CD8-positive, alpha-beta memory T cell (primary cell): ENCODE data around the gene CERS5. TPM values are rescaled to one million over a fixed set of nuclear protein-coding genes. Genes with fewer than 3 reads are reported as not detected.
A peak's percentile ranks its signal among the peaks of the same experiment; 100 is the strongest.
"Not testable (repeated sequence)": the region's sequence is repeated elsewhere in the genome, so short reads cannot be mapped to it uniquely, and the experiment has no call there.

Source experiments
- CTCF ChIA-PET: fragments of 350-600 bp; sonication (Branson Sonifier 250); formaldehyde crosslinking; loops from one replicate; lab custom pipeline; 2021; ENCODE audit warnings: antibody characterized with exemption; lab: Charles Lee
- POLR2A ChIA-PET: fragments of 350-600 bp; sonication (Branson Sonifier 250); formaldehyde crosslinking; loops from one replicate; lab custom pipeline; 2021; ENCODE audit warnings: antibody characterized with exemption; lab: Charles Lee
- DNase-seq, 5 donors: peaks; one replicate each; pipeline versions ENCODE4 v3.0.0 to v3.0.0-alpha.2; 2020 to 2022; ENCODE audit warnings: mixed read lengths in 1 of 5
- H3K27ac ChIP-seq: one replicate; pipeline ENCODE4 v1.7.0; 2013; ENCODE audit warnings: low read depth, mild to moderate bottlenecking, low read length, moderate library complexity
- H3K27me3 ChIP-seq: 2 replicates; pipeline ENCODE4 v1.7.0; 2013; ENCODE audit warnings: low read length, mild to moderate bottlenecking; ENCODE audit not compliant: insufficient read depth, poor library complexity, severe bottlenecking
- H3K36me3 ChIP-seq: 2 replicates; pipeline ENCODE4 v1.7.0; 2013; ENCODE audit warnings: mild to moderate bottlenecking, low read length, moderate library complexity; ENCODE audit not compliant: insufficient read depth
- H3K4me1 ChIP-seq: 2 replicates; pipeline ENCODE4 v1.7.0; 2013; ENCODE audit warnings: mild to moderate bottlenecking, low read length, moderate library complexity; ENCODE audit not compliant: insufficient read depth
- H3K4me3 ChIP-seq: 2 replicates; pipeline ENCODE4 v1.7.0; 2013; ENCODE audit warnings: mild to moderate bottlenecking, low read length
- H3K9me3 ChIP-seq: 2 replicates; pipeline ENCODE4 v1.7.0; 2013; ENCODE audit warnings: mild to moderate bottlenecking, low read length
- H3K27ac Mint-ChIP-seq, 8 donors: one replicate each; pipeline ENCODE4 v1.8.0; 2020 to 2021; ENCODE audit warnings: mixed read lengths in 8 of 8, mild to moderate bottlenecking in 6 of 8, inconsistent platforms in 3 of 8, moderate library complexity in 3 of 8
- H3K27me3 Mint-ChIP-seq, 2 donors: one replicate each; pipeline ENCODE4 v1.8.0; 2020 to 2021; ENCODE audit warnings: mixed read lengths in 2 of 2, mild to moderate bottlenecking in 1 of 2, moderate library complexity in 1 of 2
- H3K36me3 Mint-ChIP-seq, 3 donors: one replicate each; pipeline ENCODE4 v1.8.0; 2020 to 2021; ENCODE audit warnings: mixed read lengths in 3 of 3, inconsistent platforms in 1 of 3, mild to moderate bottlenecking in 1 of 3
- H3K4me1 Mint-ChIP-seq, 3 donors: one replicate each; pipeline ENCODE4 v1.8.0; 2020 to 2021; ENCODE audit warnings: mixed read lengths in 3 of 3, inconsistent platforms in 1 of 3, mild to moderate bottlenecking in 1 of 3
- H3K4me3 Mint-ChIP-seq, 7 donors: one replicate each; pipeline ENCODE4 v1.8.0; 2020 to 2021; ENCODE audit warnings: mixed read lengths in 7 of 7, mild to moderate bottlenecking in 6 of 7, moderate library complexity in 4 of 7, inconsistent platforms in 2 of 7
- H3K9me3 Mint-ChIP-seq, 5 donors: one replicate each; pipeline ENCODE4 v1.8.0; 2020 to 2022; ENCODE audit warnings: mixed read lengths in 5 of 5, mild to moderate bottlenecking in 3 of 5, moderate library complexity in 2 of 5, inconsistent platforms in 1 of 5
- polyA plus RNA-seq: library from polyadenylated mRNA; unstranded; fragments of 300-500 nt; fragmentation: Illumina TruSeq; gene quantifications from one replicate; pipeline ENCODE4 v1.2.3, GENCODE V29; 2021
- total RNA-seq, 2 experiments: library from RNA; stranded (reverse); gene quantifications; one replicate each; pipeline ENCODE4 v1.2.3, GENCODE V29; 2021

CERS5 gene
- total and polyA plus RNA-seq, 3 experiments from 2014 or later: 47.4 to 62.1 (median 55.4) TPM

GRCh38 chr12:50149311-50149710 is 17.9 kb downstream of the CERS5 start:
- Histone ChIP-seq H3K27me3 (no peaks in the 10 kb centered on the region), H3K36me3 (peaks cover 3% of the 10 kb centered on the region), H3K4me3 (no peak overlapping the region), H3K4me1 (no peaks in the 10 kb centered on the region), H3K9me3 (no peaks in the 10 kb centered on the region), H3K27ac (no peak overlapping the region)
- POLR2A ChIA-PET: no interaction called here
- H3K27me3 Mint-ChIP-seq: no peaks in the 10 kb centered on the region
- CTCF ChIA-PET: interaction anchor here (1.2 kb wide), 1 partner anchor 11 kb away, joined by 3 read pairs; no protein-coding TSS in a partner anchor
- peaks cover 0 to 19% (median 0%) of the 10 kb centered on the region in 3 donors for H3K36me3 Mint-ChIP-seq
- no peak overlapping the region for H3K4me3 Mint-ChIP-seq
- no peak for DNase-seq
- peaks cover 20 to 44% (median 30%) of the 10 kb centered on the region in 3 donors for H3K4me1 Mint-ChIP-seq
- peak overlapping the region in 5 of 8 donors; percentile 11 to 81 (median 23) for H3K27ac Mint-ChIP-seq
- no peaks in the 10 kb centered on the region for H3K9me3 Mint-ChIP-seq

- POLR2A ChIA-PET: interaction anchor here (0.6 kb wide), 1 partner anchor 329 kb away, joined by 3 read pairs; no protein-coding TSS in a partner anchor
- DNase-seq: not testable (repeated sequence)
Observed at GRCh38 chr12:50148011-50148410, 19.2 kb downstream of the CERS5 start.

GRCh38 chr12:50147281-50147680 is 19.9 kb downstream of the CERS5 start:
- ChIA-PET POLR2A (interaction anchor here (0.6 kb wide), 1 partner anchor 330 kb away, joined by 3 read pairs; no protein-coding TSS in a partner anchor), CTCF (interaction anchor here (1.5 to 2.7 kb wide), 2 partner anchors 36 to 59 kb away, joined by 4 to 10 read pairs; partner anchors contain the start of gene COX14)
- DNase-seq: no peak
- Mint-ChIP-seq H3K4me1 (peaks cover 20 to 45% (median 30%) of the 10 kb centered on the region in 3 donors), H3K9me3 (no peaks in the 10 kb centered on the region), H3K4me3 (no peak overlapping the region), H3K27ac (no peak overlapping the region), H3K27me3 (no peaks in the 10 kb centered on the region), H3K36me3 (peaks cover 0 to 29% (median 4%) of the 10 kb centered on the region in 3 donors)
- H3K27me3 ChIP-seq: no peaks in the 10 kb centered on the region
- H3K36me3 ChIP-seq: peaks cover 9% of the 10 kb centered on the region
- no peak overlapping the region for H3K4me3 ChIP-seq
- H3K4me1 ChIP-seq: no peaks in the 10 kb centered on the region
- H3K27ac ChIP-seq: no peak overlapping the region
- H3K9me3 ChIP-seq: no peaks in the 10 kb centered on the region

More at GRCh38 chr12:50148011-50148410, 19.2 kb downstream of the CERS5 start:
- H3K4me3 Mint-ChIP-seq, H3K27ac ChIP-seq, H3K27ac Mint-ChIP-seq, H3K9me3 ChIP-seq, H3K4me3 ChIP-seq, H3K27me3 Mint-ChIP-seq, H3K27me3 ChIP-seq, H3K4me1 ChIP-seq, H3K9me3 Mint-ChIP-seq, H3K36me3 ChIP-seq: not testable (repeated sequence)
- Mint-ChIP-seq H3K36me3 (peaks cover 0 to 24% (median 1%) of the 10 kb centered on the region in 3 donors), H3K4me1 (peaks cover 20 to 45% (median 30%) of the 10 kb centered on the region in 3 donors)
- CTCF ChIA-PET: interaction anchor here (2.7 kb wide), 1 partner anchor 37 kb away, joined by 10 read pairs; the partner anchor contains the start of gene COX14

GRCh38 chr12:50145439-50145838 is 21.7 kb downstream of the CERS5 start:
- H3K4me1 Mint-ChIP-seq: peaks cover 13 to 30% (median 20%) of the 10 kb centered on the region in 3 donors
- no peak overlapping the region for H3K4me3 ChIP-seq
- H3K27me3 Mint-ChIP-seq: no peaks in the 10 kb centered on the region
- peaks cover 0 to 45% (median 9%) of the 10 kb centered on the region in 3 donors for H3K36me3 Mint-ChIP-seq
- no peaks in the 10 kb centered on the region for H3K27me3 ChIP-seq
- DNase-seq: no peak
- H3K36me3 ChIP-seq: peaks cover 9% of the 10 kb centered on the region
- peak overlapping the region in 1 of 8 donors; percentile 33 for H3K27ac Mint-ChIP-seq
- H3K27ac ChIP-seq: no peak overlapping the region
- no peaks in the 10 kb centered on the region for H3K4me1 ChIP-seq
- H3K4me3 Mint-ChIP-seq: no peak overlapping the region
- no peaks in the 10 kb centered on the region for H3K9me3 ChIP-seq
- POLR2A ChIA-PET: interaction anchor here (0.6 kb wide), 2 partner anchors 17 to 21 kb away, joined by 3 to 7 read pairs; partner anchors contain the start of gene CERS5
- no peaks in the 10 kb centered on the region for H3K9me3 Mint-ChIP-seq
- CTCF ChIA-PET: interaction anchor here (1.5 to 2.7 kb wide), 2 partner anchors 34 to 57 kb away, joined by 4 to 10 read pairs; partner anchors contain the start of gene COX14

GRCh38 chr12:50142993-50143392 is 24.2 kb downstream of the CERS5 start:
- Mint-ChIP-seq H3K27ac (no peak overlapping the region), H3K9me3 (no peaks in the 10 kb centered on the region), H3K27me3 (no peaks in the 10 kb centered on the region), H3K4me1 (peaks cover 5 to 19% (median 9%) of the 10 kb centered on the region in 3 donors), H3K36me3 (peaks cover 0 to 65% (median 13%) of the 10 kb centered on the region in 3 donors), H3K4me3 (no peak overlapping the region)
- Histone ChIP-seq H3K27ac (no peak overlapping the region), H3K4me3 (no peak overlapping the region), H3K9me3 (no peaks in the 10 kb centered on the region), H3K4me1 (no peaks in the 10 kb centered on the region), H3K36me3 (peaks cover 9% of the 10 kb centered on the region), H3K27me3 (no peaks in the 10 kb centered on the region)
- ChIA-PET CTCF (no interaction called here), POLR2A (no interaction called here)
- no peak for DNase-seq

- H3K27me3 Mint-ChIP-seq: no peaks in the 10 kb centered on the region
- peaks cover 9 to 78% (median 19%) of the 10 kb centered on the region in 3 donors for H3K36me3 Mint-ChIP-seq
- peak in 2 of 5 donors; percentile 26 to 42 for DNase-seq
- Histone ChIP-seq H3K36me3 (peaks cover 46% of the 10 kb centered on the region), H3K27me3 (no peaks in the 10 kb centered on the region), H3K9me3 (no peaks in the 10 kb centered on the region), H3K4me3 (no peak overlapping the region), H3K4me1 (no peaks in the 10 kb centered on the region), H3K27ac (no peak overlapping the region)
- H3K4me1 Mint-ChIP-seq: peaks cover 9 to 28% (median 27%) of the 10 kb centered on the region in 3 donors
- no peaks in the 10 kb centered on the region for H3K9me3 Mint-ChIP-seq
- no peak overlapping the region for H3K4me3 Mint-ChIP-seq
- POLR2A ChIA-PET: interaction anchor here (1.0 kb wide), 1 partner anchor 20 kb away, joined by 4 read pairs; the partner anchor contains the start of gene COX14
- peak overlapping the region in 7 of 8 donors; percentile 23 to 87 (median 82) for H3K27ac Mint-ChIP-seq
- CTCF ChIA-PET: interaction anchor here (0.8 to 6.4 kb wide), 8 partner anchors 12 to 58 kb away, joined by 3 to 69 read pairs (median 4); partner anchors contain the start of genes CERS5 and COX14
Observed at GRCh38 chr12:50132505-50133135, 34.5 kb downstream of the CERS5 start.

GRCh38 chr12:50129290-50129689 is 37.9 kb downstream of the CERS5 start:
- Histone ChIP-seq H3K4me1 (peaks cover 8% of the 10 kb centered on the region), H3K27ac (no peak overlapping the region), H3K9me3 (no peaks in the 10 kb centered on the region), H3K36me3 (peaks cover 29% of the 10 kb centered on the region), H3K4me3 (no peak overlapping the region), H3K27me3 (no peaks in the 10 kb centered on the region)
- H3K9me3 Mint-ChIP-seq: no peaks in the 10 kb centered on the region
- CTCF ChIA-PET: interaction anchor here (0.9 to 6.4 kb wide), 2 partner anchors 17 to 47 kb away, joined by 3 to 69 read pairs; partner anchors contain the start of gene COX14
- H3K4me1 Mint-ChIP-seq: peaks cover 24 to 44% (median 41%) of the 10 kb centered on the region in 3 donors
- peaks cover 0 to 2% of the 10 kb centered on the region in 2 donors for H3K27me3 Mint-ChIP-seq
- H3K4me3 Mint-ChIP-seq: no peak overlapping the region
- H3K27ac Mint-ChIP-seq: peak overlapping the region in 1 of 8 donors; percentile 46
- H3K36me3 Mint-ChIP-seq: peaks cover 4 to 82% (median 14%) of the 10 kb centered on the region in 3 donors
- no peak for DNase-seq
- POLR2A ChIA-PET: interaction anchor here (0.7 kb wide), 1 partner anchor 119 kb away, joined by 8 read pairs; no protein-coding TSS in a partner anchor
